Kidney (tissue), 14 donors: Measurements from ENCODE around the gene RFXANK. TPM values are rescaled to one million over a fixed set of nuclear protein-coding genes. Genes with fewer than 3 reads are reported as not detected.

Source experiments
- DNase-seq, 5 donors: peaks; one replicate each; pipeline ENCODE4 v3.0.0-alpha.2; 2013 to 2020
- FAIRE-seq: peaks from 2 replicates; lab custom pipeline; 2012; peaks lifted over from hg19 to GRCh38; lab: Jason Lieb, UNC
- H3K27ac ChIP-seq, 2 donors: one replicate each; pipeline ENCODE4 v1.7.0; 2013; ENCODE audit warnings: low read depth in 2 of 2, low read length in 2 of 2, inconsistent platforms in 1 of 2
- H3K27me3 ChIP-seq: one replicate; pipeline ENCODE4 v1.7.1; 2013; ENCODE audit warnings: low read length, inconsistent platforms; ENCODE audit not compliant: control insufficient read depth, insufficient read depth
- H3K36me3 ChIP-seq, 3 donors: one replicate each; pipeline versions ENCODE4 v1.7.0 to v1.7.1; 2013; ENCODE audit warnings: low read length in 3 of 3, control low read depth in 1 of 3, inconsistent platforms in 1 of 3; ENCODE audit not compliant: insufficient read depth in 3 of 3, control insufficient read depth in 2 of 3
- H3K4me1 ChIP-seq, 3 donors: one replicate each; pipeline versions ENCODE4 v1.7.0 to v1.7.1; 2013; ENCODE audit warnings: low read length in 3 of 3, inconsistent platforms in 1 of 3, low read depth in 1 of 3; ENCODE audit not compliant: control insufficient read depth in 2 of 3, insufficient read depth in 2 of 3
- H3K4me3 ChIP-seq, 3 donors: one replicate each; pipeline versions ENCODE4 v1.7.0 to v1.8.1; 2013; ENCODE audit warnings: low read length in 3 of 3, control low read depth in 1 of 3, inconsistent platforms in 1 of 3
- H3K9ac ChIP-seq, 3 donors: one replicate each; pipeline versions ENCODE4 v1.7.0 to v1.7.1; 2013; ENCODE audit warnings: low read length in 3 of 3, control low read depth in 1 of 3, inconsistent platforms in 1 of 3
- H3K9me3 ChIP-seq, 3 donors: one replicate each; pipeline versions ENCODE4 v1.7.0 to v1.7.1; 2013; ENCODE audit warnings: low read length in 3 of 3, control low read depth in 1 of 3, inconsistent platforms in 1 of 3; ENCODE audit not compliant: control insufficient read depth in 2 of 3, insufficient read depth in 1 of 3
- intact Hi-C: fragments of 100-400 bp; cut with DNase I; formaldehyde crosslinking; loops from one replicate; pipeline ENCODE4 v1.11.1; 2022
- polyA plus RNA-seq: library from polyadenylated mRNA; stranded (reverse); fragments of 350-450 nt; fragmentation: Illumina TruSeq; extraction: RNeasy Lipid Tissue Mini Kit (QIAGEN cat#74804); gene quantifications from one replicate; pipeline ENCODE4 v1.2.3, GENCODE V29; 2014; ENCODE audit warnings: low read depth, low replicate concordance; ENCODE audit not compliant: insufficient read depth
- total RNA-seq: library from RNA; stranded (reverse); fragmentation: NEBNext Ultra II Directional; extraction: Animal tissue kit (Norgen Biotek cat#: 25700); gene quantifications from one replicate; pipeline ENCODE4 v1.2.1, GENCODE V29; 2021
- TF ChIP-seq, protein P1 (sequence below): IDR thresholded peaks from 3 replicates; pipeline ENCODE4 v1.5.1; 2012; ENCODE audit warnings: mild to moderate bottlenecking, moderate library complexity, borderline replicate concordance; ENCODE audit not compliant: insufficient read depth; ENCODE audit errors: extremely low read depth
- donor health status: control.
- donor health status: control.
- donor health status: control.
- donor health status: control.
- donor health status: control.
- donor health status: DM: yes; HTN: yes; CAD: no.
- donor health status: Normal renal cell carcinoma (clear cell type).

The RFXANK gene
- total and polyA plus RNA-seq, 2 donors from 2014 or later: 70.7 to 133 TPM

DNA sequence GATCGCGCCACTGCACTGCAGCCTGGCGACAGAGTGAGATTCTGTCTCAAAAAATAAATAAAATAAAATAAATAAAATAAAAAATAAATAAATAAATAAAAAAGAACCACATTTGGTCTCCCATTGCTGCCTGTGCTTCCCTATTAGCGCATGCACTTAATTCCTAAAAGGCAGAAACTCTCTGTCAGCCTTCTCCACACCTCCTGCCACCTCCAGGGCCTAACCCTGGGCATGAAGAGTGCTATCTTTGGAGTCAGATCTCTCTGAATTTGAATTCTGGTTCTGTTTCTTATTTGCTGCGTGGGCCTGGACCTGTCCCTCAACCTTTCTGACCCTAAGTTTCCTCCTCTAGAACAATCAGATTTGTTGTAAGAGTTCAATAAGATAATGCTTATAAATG is 31.0 kb downstream of the RFXANK start:
- H3K4me3 ChIP-seq: no peak overlapping the region
- DNase-seq: no peak
- peaks cover 0 to 4% (median 0%) of the 10 kb centered on the region in 3 donors for H3K4me1 ChIP-seq
- no peak for FAIRE-seq
- H3K9ac ChIP-seq: no peak overlapping the region
- H3K27me3 ChIP-seq: no peaks in the 10 kb centered on the region
- H3K36me3 ChIP-seq: no peaks in the 10 kb centered on the region
- TF ChIP-seq, protein P1, sequence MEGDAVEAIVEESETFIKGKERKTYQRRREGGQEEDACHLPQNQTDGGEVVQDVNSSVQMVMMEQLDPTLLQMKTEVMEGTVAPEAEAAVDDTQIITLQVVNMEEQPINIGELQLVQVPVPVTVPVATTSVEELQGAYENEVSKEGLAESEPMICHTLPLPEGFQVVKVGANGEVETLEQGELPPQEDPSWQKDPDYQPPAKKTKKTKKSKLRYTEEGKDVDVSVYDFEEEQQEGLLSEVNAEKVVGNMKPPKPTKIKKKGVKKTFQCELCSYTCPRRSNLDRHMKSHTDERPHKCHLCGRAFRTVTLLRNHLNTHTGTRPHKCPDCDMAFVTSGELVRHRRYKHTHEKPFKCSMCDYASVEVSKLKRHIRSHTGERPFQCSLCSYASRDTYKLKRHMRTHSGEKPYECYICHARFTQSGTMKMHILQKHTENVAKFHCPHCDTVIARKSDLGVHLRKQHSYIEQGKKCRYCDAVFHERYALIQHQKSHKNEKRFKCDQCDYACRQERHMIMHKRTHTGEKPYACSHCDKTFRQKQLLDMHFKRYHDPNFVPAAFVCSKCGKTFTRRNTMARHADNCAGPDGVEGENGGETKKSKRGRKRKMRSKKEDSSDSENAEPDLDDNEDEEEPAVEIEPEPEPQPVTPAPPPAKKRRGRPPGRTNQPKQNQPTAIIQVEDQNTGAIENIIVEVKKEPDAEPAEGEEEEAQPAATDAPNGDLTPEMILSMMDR: no peak
- no peak overlapping the region for H3K27ac ChIP-seq
- no peaks in the 10 kb centered on the region for H3K9me3 ChIP-seq
- intact Hi-C loops: no loop called here

DNA sequence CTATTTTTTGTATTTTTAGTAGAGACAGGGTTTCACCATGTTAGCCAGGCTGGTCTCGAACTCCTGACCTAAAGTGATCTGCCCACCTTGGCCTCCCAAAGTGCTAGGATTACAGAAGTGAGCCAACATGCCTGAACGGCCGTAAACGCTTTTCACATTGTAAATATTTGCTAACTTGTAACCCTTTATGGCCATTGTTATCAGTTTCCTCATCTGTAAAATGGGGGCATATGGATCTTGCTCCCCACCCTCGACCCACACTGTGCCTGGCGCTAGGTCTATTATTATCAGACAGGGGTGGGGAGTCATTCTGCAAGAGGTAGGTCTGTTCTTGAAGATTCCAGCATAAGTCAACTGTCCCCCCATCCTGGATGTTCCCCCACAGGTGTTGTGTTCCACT is 31.6 kb downstream of the RFXANK start:
- FAIRE-seq (no peak), DNase-seq (no peak)
- TF ChIP-seq, protein P1: no peak
- Histone ChIP-seq H3K4me3 (no peak overlapping the region), H3K27me3 (no peaks in the 10 kb centered on the region), H3K36me3 (no peaks in the 10 kb centered on the region), H3K9ac (no peak overlapping the region), H3K4me1 (peaks cover 0 to 4% (median 0%) of the 10 kb centered on the region in 3 donors), H3K27ac (no peak overlapping the region), H3K9me3 (no peaks in the 10 kb centered on the region)
- intact Hi-C loops: no loop called here

DNA sequence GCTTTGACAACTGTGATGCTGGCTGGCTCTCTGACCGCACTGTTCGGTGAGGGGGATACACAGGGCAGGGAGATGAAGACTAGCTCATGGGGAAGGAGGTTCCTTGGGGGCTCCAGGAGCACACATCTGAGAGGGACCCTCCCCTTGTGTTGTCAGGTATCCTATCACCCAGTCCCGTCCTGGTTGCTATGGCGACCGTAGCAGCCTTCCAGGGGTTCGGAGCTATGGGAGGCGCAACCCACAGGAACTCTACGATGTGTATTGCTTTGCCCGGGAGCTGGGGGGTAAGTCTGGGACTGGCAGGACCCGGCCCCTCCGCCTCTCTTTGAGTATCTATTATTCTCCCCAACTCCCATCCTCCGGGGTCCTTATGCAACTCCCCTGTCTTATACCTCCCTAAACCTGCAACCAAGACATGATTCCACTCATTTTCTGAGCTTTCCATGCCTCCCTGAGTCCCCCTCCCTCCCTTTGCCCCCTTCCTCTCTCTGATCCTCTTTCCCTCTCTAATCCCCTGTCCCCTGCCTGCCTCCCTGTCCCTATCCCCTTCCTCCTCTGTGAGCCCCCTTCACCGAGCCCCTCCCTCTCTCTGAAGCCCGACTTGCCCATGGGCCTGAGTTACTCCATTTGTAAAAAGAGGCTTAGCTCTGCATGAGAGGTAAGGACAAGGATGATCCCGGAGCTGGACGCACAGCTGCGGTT is 32.2 kb downstream of the RFXANK start:
- H3K27me3 ChIP-seq: no peaks in the 10 kb centered on the region
- TF ChIP-seq, protein P1: no peak
- intact Hi-C loops: no loop called here
- FAIRE-seq: no peak
- peaks cover 0 to 4% (median 0%) of the 10 kb centered on the region in 3 donors for H3K4me1 ChIP-seq
- no peak overlapping the region for H3K9ac ChIP-seq
- no peak overlapping the region for H3K4me3 ChIP-seq
- no peaks in the 10 kb centered on the region for H3K9me3 ChIP-seq
- no peak for DNase-seq
- no peaks in the 10 kb centered on the region for H3K36me3 ChIP-seq
- no peak overlapping the region for H3K27ac ChIP-seq
